ENCODE measurements around the gene TPRG1L. TPM values are rescaled to one million over a fixed set of nuclear protein-coding genes. Genes with fewer than 3 reads are reported as not detected.

Gene TPRG1L
- total RNA-seq, 4 donors from 2014 or later: 33.9 to 45.1 (median 40.0) TPM

- Histone ChIP-seq H3K36me3 (peaks cover 39 to 49% of the 10 kb centered on the region in 2 donors), H3K4me1 (no peaks in the 10 kb centered on the region), H3K9me3 (no peaks in the 10 kb centered on the region), H3K4me3 (replicated peaks in 1 of 3) (no peak overlapping the region), H3K27me3 (no peaks in the 10 kb centered on the region), H3K27ac (no peak overlapping the region)
- DNase-seq: no peak
- no peak for TF ChIP-seq POLR2A (IDR thresholded peaks at IDR 0.05)
- TF ChIP-seq, protein P1, sequence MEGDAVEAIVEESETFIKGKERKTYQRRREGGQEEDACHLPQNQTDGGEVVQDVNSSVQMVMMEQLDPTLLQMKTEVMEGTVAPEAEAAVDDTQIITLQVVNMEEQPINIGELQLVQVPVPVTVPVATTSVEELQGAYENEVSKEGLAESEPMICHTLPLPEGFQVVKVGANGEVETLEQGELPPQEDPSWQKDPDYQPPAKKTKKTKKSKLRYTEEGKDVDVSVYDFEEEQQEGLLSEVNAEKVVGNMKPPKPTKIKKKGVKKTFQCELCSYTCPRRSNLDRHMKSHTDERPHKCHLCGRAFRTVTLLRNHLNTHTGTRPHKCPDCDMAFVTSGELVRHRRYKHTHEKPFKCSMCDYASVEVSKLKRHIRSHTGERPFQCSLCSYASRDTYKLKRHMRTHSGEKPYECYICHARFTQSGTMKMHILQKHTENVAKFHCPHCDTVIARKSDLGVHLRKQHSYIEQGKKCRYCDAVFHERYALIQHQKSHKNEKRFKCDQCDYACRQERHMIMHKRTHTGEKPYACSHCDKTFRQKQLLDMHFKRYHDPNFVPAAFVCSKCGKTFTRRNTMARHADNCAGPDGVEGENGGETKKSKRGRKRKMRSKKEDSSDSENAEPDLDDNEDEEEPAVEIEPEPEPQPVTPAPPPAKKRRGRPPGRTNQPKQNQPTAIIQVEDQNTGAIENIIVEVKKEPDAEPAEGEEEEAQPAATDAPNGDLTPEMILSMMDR (IDR thresholded peaks at IDR 0.05): no peak
- WGBS, 2 donors: 95% methylated on average over 22 of the region's 22 CpGs
- intact Hi-C loops (cut with DNase I): no loop called here
These were observed 9.4 kb downstream of the TPRG1L start for GRCh38 chr1:3634059-3634800.

- no peaks in the 10 kb centered on the region for H3K27me3 ChIP-seq
- H3K36me3 ChIP-seq: peaks cover 32 to 37% of the 10 kb centered on the region in 2 donors
- TF ChIP-seq POLR2A (IDR thresholded peaks at IDR 0.05): no peak
- TF ChIP-seq, protein P1 (IDR thresholded peaks at IDR 0.05): no peak
- H3K27ac ChIP-seq: no peak overlapping the region
- H3K4me3 ChIP-seq (replicated peaks in 1 of 3): no peak overlapping the region
- no peak for DNase-seq
- intact Hi-C loops (cut with DNase I): no loop called here
- WGBS, 2 donors: 93 to 96% methylated on average over 12 to 14 of the region's 14 CpGs
- no peaks in the 10 kb centered on the region for H3K4me1 ChIP-seq
- H3K9me3 ChIP-seq: no peaks in the 10 kb centered on the region
These were observed 11.3 kb downstream of the TPRG1L start for GRCh38 chr1:3636080-3636479.

DNA sequence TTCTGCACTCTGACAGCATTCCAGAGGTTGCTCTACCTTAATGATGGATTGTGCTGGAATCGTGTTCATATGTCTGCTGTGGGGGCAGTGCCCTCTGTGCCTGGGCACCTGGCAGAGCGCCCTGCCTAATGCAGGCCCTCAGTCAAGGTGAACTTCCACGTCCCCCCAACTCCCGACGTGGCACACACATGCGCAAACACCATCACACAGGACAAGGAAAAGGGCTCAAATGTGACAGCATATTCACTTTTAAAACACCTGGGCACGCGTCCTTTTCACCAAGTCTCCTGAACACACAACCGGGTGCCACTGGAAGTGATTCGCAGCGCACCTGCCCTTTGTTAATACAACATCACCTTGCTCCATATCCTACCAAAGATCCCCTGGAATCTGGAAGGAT is 11.7 kb downstream of the TPRG1L start:
- H3K4me1 ChIP-seq: no peaks in the 10 kb centered on the region
- TF ChIP-seq POLR2A (IDR thresholded peaks at IDR 0.05): no peak
- TF ChIP-seq, protein P1 (IDR thresholded peaks at IDR 0.05): no peak
- peaks cover 32 to 37% of the 10 kb centered on the region in 2 donors for H3K36me3 ChIP-seq
- H3K27ac ChIP-seq: no peak overlapping the region
- WGBS, 2 donors: 94 to 97% methylated on average over 11 of the region's 11 CpGs
- no peaks in the 10 kb centered on the region for H3K27me3 ChIP-seq
- no peaks in the 10 kb centered on the region for H3K9me3 ChIP-seq
- no peak for DNase-seq
- H3K4me3 ChIP-seq (replicated peaks in 1 of 3): no peak overlapping the region
- intact Hi-C loops (cut with DNase I): no loop called here

DNA sequence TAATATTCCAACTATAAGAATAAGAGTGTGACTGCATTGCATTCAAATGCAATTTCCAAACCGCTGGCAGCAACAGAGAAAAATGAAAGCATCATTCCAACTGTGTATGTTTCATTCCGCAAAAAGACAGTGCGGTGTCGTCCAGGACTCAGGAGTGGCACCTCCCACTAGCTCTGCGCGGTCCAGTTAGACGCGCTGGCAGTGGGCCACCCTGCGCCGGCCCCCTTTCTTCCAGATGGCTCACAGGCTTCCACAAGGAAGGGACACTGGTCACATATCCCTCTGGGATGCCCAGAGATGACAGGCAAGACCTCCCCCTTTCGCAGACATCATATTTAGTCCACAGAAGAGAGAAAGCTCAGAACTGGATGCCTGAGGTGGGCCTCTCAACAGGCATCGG is 13.2 kb downstream of the TPRG1L start:
- no peak overlapping the region for H3K4me3 ChIP-seq (replicated peaks in 1 of 3)
- H3K4me1 ChIP-seq: no peaks in the 10 kb centered on the region
- H3K27me3 ChIP-seq: no peaks in the 10 kb centered on the region
- TF ChIP-seq, protein P1 (IDR thresholded peaks at IDR 0.05): no peak
- 88 to 93% methylated on average over 12 of the region's 12 CpGs for WGBS, 2 donors
- no peaks in the 10 kb centered on the region for H3K9me3 ChIP-seq
- peaks cover 32 to 35% of the 10 kb centered on the region in 2 donors for H3K36me3 ChIP-seq
- no peak for DNase-seq
- intact Hi-C loops (cut with DNase I): no loop called here
- no peak overlapping the region for H3K27ac ChIP-seq

- Histone ChIP-seq H3K27ac (no peak overlapping the region), H3K36me3 (peaks cover 32 to 34% of the 10 kb centered on the region in 2 donors), H3K27me3 (no peaks in the 10 kb centered on the region), H3K9me3 (no peaks in the 10 kb centered on the region), H3K4me3 (replicated peaks in 1 of 3) (no peak overlapping the region), H3K4me1 (no peaks in the 10 kb centered on the region)
- intact Hi-C loops (cut with DNase I): no loop called here
- DNase-seq: no peak
- WGBS, 2 donors: 93 to 95% methylated on average over 15 of the region's 15 CpGs
- no peak for TF ChIP-seq POLR2A (IDR thresholded peaks at IDR 0.05)
- TF ChIP-seq, protein P1 (IDR thresholded peaks at IDR 0.05): no peak
These were observed 13.9 kb downstream of the TPRG1L start for GRCh38 chr1:3638676-3639075.
